HepG2 (cell line): ENCODE data around the gene SOX5. TPM values are rescaled to one million over a fixed set of nuclear protein-coding genes. Genes with fewer than 3 reads are reported as not detected.
"Not testable (repeated sequence)": the region's sequence is repeated elsewhere in the genome, so short reads cannot be mapped to it uniquely, and the experiment has no call there.

Experiments
- ATAC-seq: fragments of 200-7000 bp; cut with Tn5 transposase; 3 replicates; pipeline ENCODE4 v1.9.1; 2020; ENCODE audit warnings: mild to moderate bottlenecking, moderate library complexity
- BruUV-seq: library from RNA; stranded (reverse); fragments of 400-500 nt; replicated peaks from 2 replicates; lab custom pipeline; 2021; lab: Mats Ljungman, UMichigan
- CTCF ChIA-PET: fragments of 300-600 bp; formaldehyde crosslinking; extraction: SDS; loops from one replicate; lab custom pipeline; 2021; ENCODE audit warnings: low total read pairs, inconsistent platforms, low intra/inter-chr PET ratio; lab: Yijun Ruan, JAX
- POLR2A ChIA-PET: fragments of 350-600 bp; sonication (Branson Sonifier 250); formaldehyde crosslinking; loops from one replicate; lab custom pipeline; 2020; ENCODE audit warnings: antibody characterized with exemption, inconsistent platforms; lab: Yijun Ruan, JAX
- DNase-seq: peaks from one replicate; pipeline ENCODE4 v3.0.0-alpha.2; 2015; ENCODE audit warnings: low spot score
- FAIRE-seq: peaks from 3 replicates; lab custom pipeline; 2011; peaks lifted over from hg19 to GRCh38; lab: Jason Lieb, UNC
- H2AFZ ChIP-seq: one replicate; pipeline ENCODE4 v1.6.1; 2011; ENCODE audit warnings: low read length, inconsistent platforms
- H3K27ac ChIP-seq: fragments of 300-600 bp; 3 replicates; pipeline ENCODE4 v1.8.0; 2011; ENCODE audit warnings: mixed run types, mild to moderate bottlenecking, mixed read lengths, low read length, inconsistent platforms; ENCODE audit not compliant: insufficient read depth; ENCODE audit errors: extremely low read length
- H3K27me3 ChIP-seq, 2 experiments: fragments of 200-600 bp in 1 of 2; 2 replicates in 1 of 2; 3 replicates in 1 of 2; pipeline versions ENCODE4 v1.6.0 to v1.8.0; 2011; ENCODE audit warnings: low read length in 2 of 2, mild to moderate bottlenecking in 2 of 2, moderate library complexity in 2 of 2, inconsistent platforms in 1 of 2; ENCODE audit not compliant: insufficient read depth in 2 of 2, control insufficient read depth in 1 of 2
- H3K36me3 ChIP-seq, 2 experiments: fragments of 200-600 bp in 1 of 2; replicated peaks in 1 of 2; 2 replicates in 1 of 2; 3 replicates in 1 of 2; pipeline versions ENCODE4 v1.5.1 to v1.8.0; 2011; ENCODE audit warnings: low read length in 2 of 2, inconsistent platforms in 1 of 2; ENCODE audit not compliant: insufficient read depth in 2 of 2, control insufficient read depth in 1 of 2
- H3K4me1 ChIP-seq: 2 replicates; pipeline ENCODE4 v1.5.1; 2012; ENCODE audit warnings: low read length, inconsistent platforms; ENCODE audit not compliant: insufficient read depth
- H3K4me2 ChIP-seq: 2 replicates; pipeline ENCODE4 v1.6.0; 2011; ENCODE audit warnings: low read depth, low read length, inconsistent platforms
- H3K4me3 ChIP-seq, 3 experiments: fragments of 200-600 bp in 1 of 3; sonication (generic), shearing (Covaris generic) in 1 of 3; replicated peaks in 1 of 3; 2 replicates each; pipeline ENCODE4 v1.5.1; 2011 to 2016; ENCODE audit warnings: low read length in 3 of 3, inconsistent platforms in 2 of 3, low read depth in 2 of 3, mild to moderate bottlenecking in 2 of 3, control low read depth in 1 of 3, mixed read lengths in 1 of 3; ENCODE audit not compliant: insufficient read depth in 1 of 3
- H3K79me2 ChIP-seq: one replicate; pipeline ENCODE4 v1.6.1; 2011; ENCODE audit warnings: low read length, inconsistent platforms; ENCODE audit not compliant: insufficient read depth
- H3K9ac ChIP-seq: 2 replicates; pipeline ENCODE4 v1.6.0; 2011; ENCODE audit warnings: mild to moderate bottlenecking, low read depth, low read length, inconsistent platforms; ENCODE audit not compliant: insufficient read depth
- H3K9me3 ChIP-seq: 2 replicates; pipeline ENCODE4 v1.5.1; 2012; ENCODE audit warnings: mild to moderate bottlenecking, low read length
- H4K20me1 ChIP-seq: 2 replicates; pipeline ENCODE4 v1.6.0; 2011; ENCODE audit warnings: inconsistent platforms, mild to moderate bottlenecking, low read length, moderate library complexity; ENCODE audit not compliant: insufficient read depth
- EP300 ChIP-seq, 3 experiments: sonication (generic) in 1 of 3; formaldehyde crosslinking in 1 of 3; IDR thresholded peaks; 2 replicates each; pipeline versions ENCODE4 v1.5.1 to v1.6.1; 2011 to 2020; ENCODE audit warnings: low read depth in 2 of 3, low read length in 2 of 3, borderline replicate concordance in 1 of 3, improper control_type of control experiment in 1 of 3, mild to moderate bottlenecking in 1 of 3, missing genetic modification reagents in 1 of 3, moderate library complexity in 1 of 3
- HMGXB3 ChIP-seq: sonication (generic); formaldehyde crosslinking; IDR thresholded peaks from 2 replicates; pipeline ENCODE4 v1.4.0; 2020; ENCODE audit warnings: missing genetic modification reagents, borderline replicate concordance
- REPIN1 ChIP-seq: sonication (generic); formaldehyde crosslinking; IDR thresholded peaks from 2 replicates; pipeline ENCODE4 v1.8.0; 2022; ENCODE audit warnings: missing genetic modification reagents, low read depth, mild to moderate bottlenecking, borderline replicate concordance
- ZNF282 ChIP-seq: fragments of 450-650 bp; IDR thresholded peaks from 2 replicates; pipeline ENCODE4 v1.6.1; 2018; ENCODE audit not compliant: partially characterized antibody
- ZNF570 ChIP-seq: sonication (generic); formaldehyde crosslinking; IDR thresholded peaks from 2 replicates; pipeline ENCODE4 v1.4.0; 2020; ENCODE audit warnings: mild to moderate bottlenecking, missing genetic modification reagents, borderline replicate concordance
- ZNF672 ChIP-seq: sonication (generic); formaldehyde crosslinking; IDR thresholded peaks from 2 replicates; pipeline ENCODE4 v1.8.1; 2022; ENCODE audit warnings: missing genetic modification reagents
- WGBS: methylation state at CpG from one replicate; pipeline ENCODE4 v1.1.6; 2017; ENCODE audit warnings: low lambda C conversion rate; 5-methylcytosine and 5-hydroxymethylcytosine counted together
- in situ Hi-C: cut with HindIII; loops from 2 replicates; pipeline ENCODE4 v1.10.0; 2017; ENCODE audit warnings: low pct_unique_long_range_greater_than_20kb; ENCODE audit not compliant: extremely low pct_ligation_motif_present
- intact Hi-C: fragments of 100-400 bp; cut with micrococcal nuclease; formaldehyde crosslinking; loops from one replicate; pipeline ENCODE4 v1.10.0; 2022; ENCODE audit not compliant: unreplicated experiment
- polyA plus RNA-seq, 8 experiments: library from polyadenylated mRNA; depleted of rRNA in 3 of 8; stranded (reverse) in 7 of 8; unstranded in 1 of 8; fragments of >200 nt; fragmentation: Illumina TruSeq in 4 of 8; extraction: Trizol in 4 of 8; gene quantifications; 2 replicates each; pipeline versions ENCODE4 v1.2.1 to v1.2.3, GENCODE V29; 2011 to 2016; ENCODE audit warnings: low read depth in 4 of 8, missing spikeins in 1 of 8, mixed read lengths in 1 of 8; ENCODE audit not compliant: insufficient read depth in 1 of 8
- total RNA-seq, 5 experiments: library from RNA; depleted of rRNA; stranded (reverse); fragments of >200 nt; fragmentation: Illumina TruSeq; extraction: Trizol; gene quantifications; 2 replicates each; pipeline ENCODE4 v1.2.3, GENCODE V29; 2016; ENCODE audit warnings: low read depth in 1 of 5

Gene SOX5
- total and polyA plus RNA-seq, 2 of the 13 experiments (the other 11 are each of a cell fraction or from before 2014, with no cell fraction given), result 18.5 to 76.4 TPM

GRCh38 chr12:23493672-23494071 lies 455.8 kb downstream of the SOX5 start (continued):
- TF ChIP-seq ZNF672 (CRISPR knock-in tag) (no peak), HMGXB3 (0 out of 2 replicates have a peak, but pooled peaks have one; percentile 34), ZNF570 (no peak), ZNF282 (no peak), REPIN1 (CRISPR knock-in tag) (no peak), EP300 (IDR thresholded peaks at IDR 0.05; ENCODE audit: low read depth in 2 of 2, low read length in 2 of 2) (0 out of 4 replicates have a peak, but pooled peaks of 1 of the 2 experiments have one; percentile 9), EP300 (CRISPR knock-in tag; IDR thresholded peaks at IDR 0.05; ENCODE audit: borderline replicate concordance) (no peak)

GRCh38 chr12:23491029-23491428 lies 458.4 kb downstream of the SOX5 start:
- in situ Hi-C loops, CTCF ChIA-PET, H3K27me3 ChIP-seq, H4K20me1 ChIP-seq, H2AFZ ChIP-seq, intact Hi-C loops, H3K9ac ChIP-seq, ATAC-seq, POLR2A ChIA-PET, H3K4me3 ChIP-seq, H3K4me2 ChIP-seq, H3K36me3 ChIP-seq, H3K27ac ChIP-seq, FAIRE-seq, BruUV-seq, H3K9me3 ChIP-seq, DNase-seq, H3K79me2 ChIP-seq: not testable (repeated sequence)
- 4% methylated on average over 3 of the region's 3 CpGs for WGBS
- peaks cover 10% of the 10 kb centered on the region for H3K4me1 ChIP-seq
